ENCODE data around the gene UBE2O.

UBE2O gene

DNA sequence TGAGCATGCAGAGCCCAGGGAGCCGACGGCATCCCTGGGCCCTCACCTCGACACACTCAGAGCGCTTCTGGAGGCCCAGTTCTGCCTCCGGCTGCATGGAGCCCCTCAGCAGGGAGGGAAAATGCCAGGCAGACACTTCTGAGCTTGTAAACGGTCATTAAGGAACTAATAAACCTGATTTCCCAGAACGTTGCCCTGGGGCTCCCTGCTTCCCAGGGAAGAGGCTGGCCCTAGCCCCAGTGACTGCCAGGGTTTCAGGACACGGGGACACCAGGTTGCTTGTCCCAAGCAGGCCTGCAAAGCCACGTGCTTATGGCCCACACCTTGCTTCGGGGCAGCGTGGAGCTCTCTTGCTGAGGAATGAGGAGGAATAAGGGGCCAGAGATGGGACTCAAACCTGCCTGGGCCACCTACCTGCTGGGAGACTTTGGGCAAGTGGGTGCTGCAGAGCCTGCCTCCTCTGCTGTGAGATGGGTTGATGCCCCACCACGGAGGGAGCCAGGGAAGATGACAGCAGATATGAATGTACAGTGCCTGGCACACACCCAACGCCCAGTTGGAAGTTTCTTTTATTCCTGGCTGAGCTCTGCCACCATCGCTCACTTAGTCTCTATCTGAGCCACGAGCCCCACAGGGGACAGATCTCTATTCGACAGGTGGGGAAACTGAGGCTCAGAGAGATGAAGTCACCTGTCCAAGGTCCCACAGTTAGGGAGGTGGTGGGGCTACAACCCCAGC, 42.9 kb upstream of the UBE2O start:
- no peak for DNase-seq (ENCODE audit: low read depth)
- no peak for TF ChIP-seq CTCF (IDR thresholded peaks at IDR 0.05; ENCODE audit: low read depth, low read length)
- no peak for TF ChIP-seq POLR2A (IDR thresholded peaks at IDR 0.05; ENCODE audit: extremely low read depth, insufficient read length)
- TF ChIP-seq MYC (IDR thresholded peaks at IDR 0.05; ENCODE audit: low read depth, low read length) = no peak
- no peak for TF ChIP-seq MAX (IDR thresholded peaks at IDR 0.05; ENCODE audit: low read depth, low read length)
- H3K4me3 ChIP-seq (ENCODE audit: low read depth, low read length) = no peak overlapping the region

- TF ChIP-seq MYC (IDR thresholded peaks at IDR 0.05; ENCODE audit: low read depth, low read length) = no peak
- no peak for TF ChIP-seq MAX (IDR thresholded peaks at IDR 0.05; ENCODE audit: low read depth, low read length)
- TF ChIP-seq POLR2A (IDR thresholded peaks at IDR 0.05; ENCODE audit: extremely low read depth, insufficient read length) = no peak
- TF ChIP-seq CTCF (IDR thresholded peaks at IDR 0.05; ENCODE audit: low read depth, low read length) = no peak
- peak overlapping the region; percentile 11 for H3K4me3 ChIP-seq (ENCODE audit: low read depth, low read length)
- DNase-seq (ENCODE audit: low read depth) = no peak
These were observed 40.7 kb upstream of the UBE2O start for GRCh38 chr17:76493505-76494167.

GRCh38 chr17:76492989-76493501, 40.1 kb upstream of the UBE2O start:
- peak overlapping the region; percentile 16 for H3K4me3 ChIP-seq (ENCODE audit: low read depth, low read length)
- TF ChIP-seq CTCF (IDR thresholded peaks at IDR 0.05; ENCODE audit: low read depth, low read length) (no peak), MAX (IDR thresholded peaks at IDR 0.05; ENCODE audit: low read depth, low read length) (peak; percentile 68), MYC (IDR thresholded peaks at IDR 0.05; ENCODE audit: low read depth, low read length) (peak; percentile 44; the same call in 1 of the 2 replicates), POLR2A (IDR thresholded peaks at IDR 0.05; ENCODE audit: extremely low read depth, insufficient read length) (no peak)
- peak; percentile 94 for DNase-seq (ENCODE audit: low read depth)

GRCh38 chr17:76492123-76492988, 39.4 kb upstream of the UBE2O start:
- H3K4me3 ChIP-seq (ENCODE audit: low read depth, low read length) = peak overlapping the region; percentile 16
- TF ChIP-seq MYC (IDR thresholded peaks at IDR 0.05; ENCODE audit: low read depth, low read length) (no peak), MAX (IDR thresholded peaks at IDR 0.05; ENCODE audit: low read depth, low read length) (no peak), POLR2A (IDR thresholded peaks at IDR 0.05; ENCODE audit: extremely low read depth, insufficient read length) (no peak), CTCF (IDR thresholded peaks at IDR 0.05; ENCODE audit: low read depth, low read length) (no peak)
- peak; percentile 64 for DNase-seq (ENCODE audit: low read depth)

DNA sequence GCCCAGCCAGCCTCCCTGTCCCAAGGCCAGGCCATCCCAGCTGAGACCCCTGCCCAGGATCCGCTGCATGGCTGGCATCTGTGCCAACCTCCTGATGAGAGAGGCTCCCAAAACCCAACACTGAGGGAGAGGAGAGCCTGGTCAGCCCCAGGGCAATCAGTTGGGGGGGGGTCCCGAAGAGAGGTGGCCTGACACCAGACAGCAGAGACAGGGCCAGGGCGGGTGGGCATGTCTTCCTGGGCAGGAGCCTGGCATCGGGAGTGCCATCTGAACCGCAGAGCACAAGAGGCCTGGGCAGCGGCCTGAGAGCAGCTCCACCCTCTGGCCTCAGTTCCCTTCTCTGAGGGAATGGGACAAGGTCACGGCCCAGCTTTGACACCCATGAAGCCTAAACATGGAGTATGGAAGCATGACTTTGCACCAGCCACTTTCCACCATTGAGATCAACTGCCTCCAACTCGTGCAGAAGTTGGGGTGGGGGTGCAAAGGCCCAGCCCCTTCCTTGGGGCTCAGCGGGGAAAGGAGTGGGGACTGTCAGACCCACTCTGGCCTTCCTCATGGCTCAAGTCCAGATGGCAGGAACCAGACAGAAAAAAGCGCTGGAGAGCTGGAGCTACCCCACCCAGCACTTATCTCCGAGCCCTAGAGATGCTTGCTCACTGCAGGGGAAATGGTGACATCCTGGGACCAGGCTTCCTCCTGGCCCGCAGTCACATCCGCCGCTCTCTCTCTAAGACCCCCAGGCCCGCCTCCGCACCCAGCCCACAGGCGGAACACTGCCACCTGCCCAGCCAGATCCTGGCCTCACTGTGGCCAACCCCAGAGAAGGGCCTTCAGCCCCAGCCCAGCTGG, 38.5 kb upstream of the UBE2O start:
- no peak overlapping the region for H3K4me3 ChIP-seq (ENCODE audit: low read depth, low read length)
- TF ChIP-seq CTCF (IDR thresholded peaks at IDR 0.05; ENCODE audit: low read depth, low read length) (no peak), MYC (IDR thresholded peaks at IDR 0.05; ENCODE audit: low read depth, low read length) (no peak), POLR2A (IDR thresholded peaks at IDR 0.05; ENCODE audit: extremely low read depth, insufficient read length) (no peak), MAX (IDR thresholded peaks at IDR 0.05; ENCODE audit: low read depth, low read length) (no peak)
- peak; percentile 65 for DNase-seq (ENCODE audit: low read depth)
